ENCODE data around the gene C22orf31. TPM values are rescaled to one million over a fixed set of nuclear protein-coding genes. Genes with fewer than 3 reads are reported as not detected.

C22orf31 gene
- total RNA-seq, 2 donors from 2014 or later: not detected

DNA sequence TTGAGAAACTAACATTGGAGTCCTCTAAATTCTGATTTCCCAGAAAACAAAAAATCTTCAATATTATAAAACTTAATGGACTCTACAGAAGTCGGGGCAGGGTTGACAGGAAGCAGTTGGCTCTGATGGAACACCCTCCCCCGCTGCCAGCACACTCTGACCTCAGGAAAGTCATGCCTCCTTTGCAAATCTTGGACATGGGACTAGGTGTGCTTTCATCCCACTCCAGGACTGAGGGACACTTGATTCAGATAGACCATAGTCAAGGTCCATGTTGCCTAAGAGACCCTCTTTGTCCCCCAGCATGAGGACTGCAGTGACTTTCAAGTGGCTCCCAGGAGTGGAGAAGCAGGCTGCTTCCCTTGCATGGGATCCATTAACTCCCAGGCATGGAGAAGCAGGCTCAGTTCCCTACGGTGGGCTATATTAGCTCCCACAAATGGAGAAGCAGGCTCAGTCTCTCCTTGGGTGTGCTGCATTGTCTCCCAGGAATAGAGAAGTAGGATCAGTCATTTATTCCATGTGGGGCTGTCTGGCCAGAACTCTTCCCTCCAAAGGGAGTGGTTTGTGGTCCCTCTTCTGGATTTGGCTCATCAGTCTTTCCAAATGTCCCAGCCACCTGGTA lies 38.3 kb downstream of the C22orf31 start:
- ATAC-seq (replicated peaks in 1 of 2): no peak
- Mint-ChIP-seq H3K4me1 (ENCODE audit: low read depth) (no peaks in the 10 kb centered on the region), H3K27ac (no peak overlapping the region)

DNA sequence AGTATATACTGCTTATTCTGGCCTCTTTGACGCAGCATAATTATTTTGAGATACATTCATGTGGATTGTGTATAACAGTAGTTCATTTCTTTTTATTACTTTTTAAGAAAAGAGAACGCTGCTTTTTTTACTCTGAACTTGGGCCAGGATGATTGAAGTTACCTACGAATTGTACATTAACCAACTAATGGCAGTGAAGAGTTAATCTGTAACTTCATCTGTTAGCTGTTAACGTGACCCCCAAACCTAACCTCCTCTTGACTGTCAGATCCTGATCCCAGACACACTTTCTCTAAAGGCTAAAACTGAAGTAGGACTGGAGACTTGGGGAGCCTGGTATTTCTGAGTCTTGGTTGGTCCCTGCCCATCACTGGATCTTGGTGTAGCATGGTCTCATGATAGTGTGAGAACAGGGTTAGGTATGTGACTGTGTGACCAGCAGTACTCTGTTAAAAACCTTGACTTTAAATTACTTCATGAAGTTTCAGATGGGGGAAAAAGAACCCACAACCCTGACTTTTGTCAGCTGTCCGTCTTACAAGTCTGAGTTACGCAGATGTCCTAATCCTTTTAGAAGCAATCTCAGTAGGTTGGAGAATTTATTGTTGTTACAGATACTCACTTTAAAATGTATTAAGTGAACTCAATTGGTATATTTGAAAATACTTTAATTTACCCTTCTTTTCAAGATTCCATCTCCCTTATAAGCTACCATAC lies 39.4 kb downstream of the C22orf31 start:
- Mint-ChIP-seq H3K27ac (no peak overlapping the region), H3K36me3 (ENCODE audit: insufficient read depth in 2 of 2) (peaks cover 3 to 5% of the 10 kb centered on the region in 2 donors), H3K27me3 (ENCODE audit: low read depth) (peaks cover 22% of the 10 kb centered on the region), H3K4me1 (ENCODE audit: low read depth) (no peaks in the 10 kb centered on the region), H3K4me3 (no peak overlapping the region), H3K9me3 (peaks cover 3 to 4% of the 10 kb centered on the region in 2 donors)
- ATAC-seq (replicated peaks in 1 of 2) (no peak), DNase-seq (no peak)

More for the DNA sequence above, 38.3 kb downstream of the C22orf31 start:
- peaks cover 1 to 3% of the 10 kb centered on the region in 2 donors for H3K36me3 Mint-ChIP-seq (ENCODE audit: insufficient read depth in 2 of 2)
- peaks cover 16% of the 10 kb centered on the region for H3K27me3 Mint-ChIP-seq (ENCODE audit: low read depth)
- no peak overlapping the region for H3K4me3 Mint-ChIP-seq
- DNase-seq: no peak
- peaks cover 2 to 3% of the 10 kb centered on the region in 2 donors for H3K9me3 Mint-ChIP-seq

GRCh38 chr22:29018293-29019189 lies 43.1 kb downstream of the C22orf31 start:
- no peak for ATAC-seq (replicated peaks in 1 of 2)
- peaks cover 3 to 4% of the 10 kb centered on the region in 2 donors for H3K9me3 Mint-ChIP-seq
- DNase-seq: no peak
- H3K27ac Mint-ChIP-seq: no peak overlapping the region
- no peak overlapping the region for H3K4me3 Mint-ChIP-seq
- peaks cover 17% of the 10 kb centered on the region for H3K27me3 Mint-ChIP-seq (ENCODE audit: low read depth)
- H3K36me3 Mint-ChIP-seq (ENCODE audit: insufficient read depth in 2 of 2): peaks cover 3 to 5% of the 10 kb centered on the region in 2 donors
- H3K4me1 Mint-ChIP-seq (ENCODE audit: low read depth): peaks cover 9% of the 10 kb centered on the region

DNA sequence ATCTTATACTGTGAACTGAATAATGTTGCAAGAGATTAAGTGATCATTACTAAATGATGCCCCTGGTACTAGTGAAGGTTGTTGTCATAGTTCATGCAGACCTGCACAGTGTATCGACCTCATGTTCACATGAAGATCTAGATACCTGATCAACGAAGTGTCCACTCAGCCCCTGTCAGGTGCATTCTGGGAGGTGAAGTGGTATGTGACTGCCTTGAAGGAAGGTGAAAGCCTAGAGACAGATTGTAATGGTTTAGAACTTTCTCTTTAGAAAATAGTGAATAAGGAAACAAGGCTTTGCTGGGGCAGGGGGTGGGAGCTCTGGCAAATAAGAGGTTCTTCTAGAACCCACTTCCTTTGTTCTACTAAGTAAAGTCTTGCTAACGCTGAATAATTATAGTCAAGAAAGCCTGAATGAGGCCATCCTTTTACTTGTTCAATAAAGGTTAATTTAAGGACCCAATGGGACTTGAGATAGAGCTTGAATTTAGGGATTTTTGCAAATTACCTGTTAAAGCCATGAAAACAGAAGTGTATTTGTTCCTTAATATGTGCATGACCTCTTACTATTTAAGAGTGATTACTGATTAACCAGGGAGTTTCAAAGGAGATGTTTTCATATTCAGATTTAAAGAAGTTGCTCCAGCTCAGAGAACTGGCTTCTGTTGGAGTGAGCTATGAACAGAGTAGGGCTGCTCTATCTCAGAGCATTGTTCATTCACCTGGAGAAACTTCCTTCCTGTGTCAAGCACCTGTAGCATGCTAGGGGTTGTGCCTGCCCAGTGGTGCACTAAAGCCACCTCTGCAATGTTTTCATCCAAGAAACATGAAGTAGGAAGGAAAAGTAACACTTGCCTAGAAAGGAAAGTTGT lies 45.3 kb downstream of the C22orf31 start:
- no peak overlapping the region for H3K27ac Mint-ChIP-seq
- peaks cover 3 to 5% of the 10 kb centered on the region in 2 donors for H3K36me3 Mint-ChIP-seq (ENCODE audit: insufficient read depth in 2 of 2)
- DNase-seq (no peak), ATAC-seq (replicated peaks in 1 of 2) (no peak)
- H3K9me3 Mint-ChIP-seq: peaks cover 3 to 4% of the 10 kb centered on the region in 2 donors
- peaks cover 17% of the 10 kb centered on the region for H3K27me3 Mint-ChIP-seq (ENCODE audit: low read depth)
- H3K4me3 Mint-ChIP-seq: peak overlapping the region in 1 of 2 donors; percentile 6
- peaks cover 9% of the 10 kb centered on the region for H3K4me1 Mint-ChIP-seq (ENCODE audit: low read depth)

DNA sequence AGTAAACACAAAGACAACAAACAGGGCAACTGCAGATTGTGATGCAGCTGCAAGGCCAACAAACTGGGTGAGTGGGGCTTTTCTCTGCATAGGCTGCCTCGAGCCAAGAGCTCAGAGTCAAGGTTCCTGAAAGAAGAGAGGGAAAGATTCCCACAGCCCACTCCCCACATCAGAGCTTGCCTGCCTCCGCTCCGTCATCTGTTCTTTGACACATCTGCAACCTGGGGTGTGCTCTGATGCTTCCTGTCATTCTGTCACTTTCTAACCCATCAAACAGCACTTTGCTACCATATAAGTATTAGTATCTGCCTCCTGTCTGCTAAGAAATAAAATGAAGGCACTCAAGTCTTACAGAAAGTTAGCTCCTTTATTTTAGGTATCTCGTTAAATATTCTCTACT lies 46.9 kb downstream of the C22orf31 start:
- no peak for ATAC-seq (replicated peaks in 1 of 2)
- Mint-ChIP-seq H3K36me3 (ENCODE audit: insufficient read depth in 2 of 2) (peaks cover 3 to 5% of the 10 kb centered on the region in 2 donors), H3K27ac (no peak overlapping the region), H3K27me3 (ENCODE audit: low read depth) (peaks cover 17% of the 10 kb centered on the region), H3K4me3 (no peak overlapping the region), H3K4me1 (ENCODE audit: low read depth) (peaks cover 9% of the 10 kb centered on the region), H3K9me3 (peaks cover 3 to 4% of the 10 kb centered on the region in 2 donors)
- no peak for DNase-seq

GRCh38 chr22:29014293-29014692 lies 47.3 kb downstream of the C22orf31 start:
- no peak for ATAC-seq (replicated peaks in 1 of 2)
- Mint-ChIP-seq H3K27ac (no peak overlapping the region), H3K4me1 (ENCODE audit: low read depth) (peaks cover 9% of the 10 kb centered on the region), H3K9me3 (peaks cover 3 to 4% of the 10 kb centered on the region in 2 donors), H3K27me3 (ENCODE audit: low read depth) (peaks cover 17% of the 10 kb centered on the region), H3K36me3 (ENCODE audit: insufficient read depth in 2 of 2) (peaks cover 3 to 5% of the 10 kb centered on the region in 2 donors), H3K4me3 (no peak overlapping the region)
- no peak for DNase-seq

- ATAC-seq (replicated peaks in 1 of 2) (no peak), DNase-seq (no peak)
- Mint-ChIP-seq H3K27ac (no peak overlapping the region), H3K36me3 (ENCODE audit: insufficient read depth in 2 of 2) (peaks cover 0 to under 1% of the 10 kb centered on the region in 2 donors), H3K4me1 (ENCODE audit: low read depth) (peaks cover 9% of the 10 kb centered on the region), H3K9me3 (no peaks in the 10 kb centered on the region), H3K27me3 (ENCODE audit: low read depth) (peaks cover 19% of the 10 kb centered on the region), H3K4me3 (no peak overlapping the region)
Observed at GRCh38 chr22:29012952-29013351, 48.7 kb downstream of the C22orf31 start.

- Mint-ChIP-seq H3K27me3 (ENCODE audit: low read depth) (peaks cover 11% of the 10 kb centered on the region), H3K4me1 (ENCODE audit: low read depth) (peaks cover 9% of the 10 kb centered on the region), H3K4me3 (no peak overlapping the region), H3K36me3 (ENCODE audit: insufficient read depth in 2 of 2) (no peaks in the 10 kb centered on the region), H3K9me3 (no peaks in the 10 kb centered on the region), H3K27ac (no peak overlapping the region)
- no peak for ATAC-seq (replicated peaks in 1 of 2)
- DNase-seq: no peak
Observed at GRCh38 chr22:29012101-29012433, 49.6 kb downstream of the C22orf31 start.

GRCh38 chr22:29011240-29012100 lies 50.2 kb downstream of the C22orf31 start:
- DNase-seq: no peak
- H3K4me3 Mint-ChIP-seq: no peak overlapping the region
- H3K27ac Mint-ChIP-seq: no peak overlapping the region
- peaks cover 8% of the 10 kb centered on the region for H3K4me1 Mint-ChIP-seq (ENCODE audit: low read depth)
- H3K36me3 Mint-ChIP-seq (ENCODE audit: insufficient read depth in 2 of 2): no peaks in the 10 kb centered on the region
- peaks cover 15% of the 10 kb centered on the region for H3K27me3 Mint-ChIP-seq (ENCODE audit: low read depth)
- no peaks in the 10 kb centered on the region for H3K9me3 Mint-ChIP-seq
- no peak for ATAC-seq (replicated peaks in 1 of 2)

GRCh38 chr22:29009148-29009547 lies 52.5 kb downstream of the C22orf31 start:
- no peak overlapping the region for H3K4me3 Mint-ChIP-seq
- peaks cover 4% of the 10 kb centered on the region for H3K4me1 Mint-ChIP-seq (ENCODE audit: low read depth)
- no peak for DNase-seq
- ATAC-seq (replicated peaks in 1 of 2): no peak
- no peaks in the 10 kb centered on the region for H3K36me3 Mint-ChIP-seq (ENCODE audit: insufficient read depth in 2 of 2)
- peaks cover 32% of the 10 kb centered on the region for H3K27me3 Mint-ChIP-seq (ENCODE audit: low read depth)
- no peaks in the 10 kb centered on the region for H3K9me3 Mint-ChIP-seq
- no peak overlapping the region for H3K27ac Mint-ChIP-seq

Measured in activated T-cell treated with anti-CD3 and anti-CD28 coated beads, Interleukin-2, amount 50 U/mL, for 72 hours (primary cell).